NCI-H2107 treated with DMSO at 0.1 percent for 48 hours (cell line): ENCODE results near the gene PPIE.

Source experiments
- DNase-seq: peaks from one replicate; lab custom pipeline; 2025; ENCODE audit not compliant: unreplicated experiment; lab: John Stamatoyannopoulos, UW

The PPIE gene

GRCh38 chr1:39720094-39720999 lies 18.3 kb upstream of the PPIE start:
- DNase-seq: peak; percentile 100

GRCh38 chr1:39721664-39722063 lies 17.0 kb upstream of the PPIE start:
- no peak for DNase-seq

GRCh38 chr1:39722495-39722894 lies 16.2 kb upstream of the PPIE start:
- DNase-seq: no peak

- no peak for DNase-seq
Measured at GRCh38 chr1:39726600-39726999, 12.1 kb upstream of the PPIE start.

- no peak for DNase-seq
Measured at GRCh38 chr1:39727221-39727931, 11.3 kb upstream of the PPIE start.

GRCh38 chr1:39727932-39728317 lies 10.8 kb upstream of the PPIE start:
- DNase-seq: peak; percentile 100

DNA sequence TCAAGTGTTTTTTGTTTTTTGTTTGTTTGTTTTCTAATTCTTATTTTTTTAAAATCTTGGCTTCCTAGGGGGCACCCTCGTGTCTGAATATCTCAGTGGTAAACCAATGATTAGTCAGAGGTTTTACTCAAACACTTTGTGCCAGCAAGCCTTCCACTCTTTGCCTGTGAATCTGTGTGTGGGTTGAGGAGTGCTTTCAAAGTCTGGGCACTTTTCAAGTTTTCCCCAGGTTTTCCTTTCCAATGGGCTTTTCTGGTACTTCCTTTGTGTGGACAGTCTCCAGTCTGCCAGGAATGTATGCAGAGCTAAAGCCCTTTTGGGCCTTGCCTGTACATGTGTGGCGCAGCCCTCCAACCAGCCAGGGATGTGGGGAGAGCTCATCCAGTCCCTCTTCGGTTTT lies 9.7 kb upstream of the PPIE start:
- DNase-seq: no peak

DNA sequence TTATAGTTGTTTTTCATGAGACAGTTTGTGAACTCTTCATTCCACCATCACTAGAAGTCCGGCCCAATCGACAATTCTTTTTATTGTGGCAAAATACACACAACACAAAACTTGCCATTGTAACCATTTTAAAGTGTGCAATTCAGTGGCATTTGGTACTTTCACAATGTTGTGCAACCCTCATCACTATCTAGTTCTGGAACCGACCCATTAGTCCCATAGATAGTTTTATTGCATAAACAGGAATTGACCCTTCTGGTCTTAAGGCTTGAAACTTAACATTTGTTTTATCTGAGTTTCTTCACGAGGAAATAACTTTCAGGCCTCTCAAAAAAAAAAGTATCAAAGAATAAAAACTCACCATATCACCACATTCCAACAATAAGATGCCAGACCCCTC lies 8.8 kb upstream of the PPIE start:
- no peak for DNase-seq

- no peak for DNase-seq
Measured at GRCh38 chr1:39732730-39733129, 6.0 kb upstream of the PPIE start.

- peak; percentile 98 for DNase-seq
Measured at GRCh38 chr1:39733161-39733560, 5.5 kb upstream of the PPIE start.

- DNase-seq: peak; percentile 99
Measured at GRCh38 chr1:39735731-39736130, 3.0 kb upstream of the PPIE start.

DNA sequence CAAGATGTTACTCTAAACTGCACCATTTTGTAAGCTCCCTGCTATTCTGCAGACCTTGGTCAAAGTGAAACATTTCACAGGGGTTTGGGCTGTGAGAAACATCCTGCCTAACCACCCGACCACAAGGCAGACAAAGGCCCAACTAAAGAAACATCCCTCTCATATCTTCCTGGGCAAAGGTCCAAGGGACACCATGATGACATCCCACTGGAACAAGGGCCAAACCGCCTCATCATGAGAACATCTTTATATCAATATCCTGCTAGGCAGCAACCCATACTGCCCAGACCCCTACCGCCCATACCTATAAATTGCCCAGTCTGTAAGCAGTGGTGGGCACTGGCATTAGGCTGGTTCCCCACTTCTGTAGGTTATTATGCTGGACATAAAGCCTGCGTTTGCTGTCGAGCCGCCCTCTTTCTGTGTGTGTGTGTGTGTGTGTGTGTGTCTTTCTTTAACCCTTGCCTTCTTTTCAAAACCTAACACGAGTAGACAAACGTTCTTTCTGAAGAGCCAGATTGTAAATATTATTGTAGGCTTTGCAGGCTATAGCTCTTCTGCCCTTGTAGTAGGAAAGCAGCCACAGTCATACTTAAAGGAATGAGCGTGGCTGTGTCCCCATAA lies 1.0 kb upstream of the PPIE start:
- no peak for DNase-seq

DNA sequence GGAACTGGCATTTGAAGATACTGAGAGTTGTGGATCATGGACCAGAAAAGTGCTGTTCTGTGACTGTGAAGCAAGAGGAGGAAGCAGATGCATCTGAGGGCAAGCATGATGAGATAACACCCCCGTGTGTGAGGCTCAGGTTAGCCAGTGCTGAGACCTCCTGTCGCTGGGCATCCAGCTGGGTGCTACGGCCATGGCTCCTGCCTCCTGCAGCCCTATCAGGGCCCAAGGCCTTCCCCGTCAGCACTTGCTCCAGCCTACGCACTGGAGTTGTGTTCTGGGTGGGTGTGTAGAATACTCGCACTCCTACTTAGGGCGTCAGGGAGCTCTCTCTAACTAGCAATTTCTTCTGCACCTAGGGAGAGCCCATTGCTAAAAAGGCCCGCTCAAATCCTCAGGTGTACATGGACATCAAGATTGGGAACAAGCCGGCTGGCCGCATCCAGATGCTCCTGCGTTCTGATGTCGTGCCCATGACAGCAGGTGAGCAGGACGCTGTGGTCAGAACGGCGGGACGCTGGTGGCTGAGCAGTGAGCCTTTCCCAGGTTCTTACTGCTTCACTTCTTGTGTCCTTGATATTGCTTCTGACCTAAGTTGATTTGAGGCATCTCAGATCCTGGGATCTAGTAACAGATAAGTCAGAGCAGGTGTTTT lies 6.5 kb downstream of the PPIE start:
- no peak for DNase-seq

DNA sequence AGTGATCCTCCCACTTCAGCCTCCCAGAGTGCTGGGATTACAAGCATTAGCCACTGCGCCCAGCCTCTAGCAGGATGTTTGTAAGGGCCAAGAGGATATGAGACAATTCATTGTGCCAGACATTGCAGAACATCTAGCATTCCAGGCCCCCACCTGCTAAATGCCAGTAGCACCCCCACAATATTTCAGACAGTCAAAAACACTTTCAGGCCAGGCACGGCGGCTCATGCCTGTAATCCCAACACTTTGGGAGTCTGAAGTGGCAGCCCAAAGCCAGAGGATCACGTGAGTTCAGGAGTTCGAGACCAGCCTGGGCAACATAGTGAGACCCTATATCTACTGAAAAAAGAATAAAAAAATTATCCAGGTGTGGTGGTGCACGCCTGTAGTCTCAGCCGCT lies 12.9 kb downstream of the PPIE start:
- no peak for DNase-seq

DNA sequence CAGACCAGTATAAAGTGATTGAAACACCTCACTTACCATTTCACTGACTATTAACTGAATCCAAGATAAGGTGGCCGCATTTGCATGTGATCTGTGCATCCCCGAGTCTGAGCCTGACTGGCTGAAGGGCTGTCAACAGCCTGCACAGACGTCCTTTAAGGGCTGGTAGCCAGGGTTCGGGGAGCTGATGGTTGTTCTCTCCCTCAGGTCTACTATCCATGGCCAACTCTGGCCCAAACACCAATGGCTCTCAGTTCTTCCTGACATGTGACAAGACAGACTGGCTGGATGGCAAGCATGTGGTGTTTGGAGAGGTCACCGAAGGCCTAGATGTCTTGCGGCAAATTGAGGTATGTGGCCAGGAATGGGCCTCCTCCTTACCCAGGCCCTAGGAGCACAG lies 14.0 kb downstream of the PPIE start:
- DNase-seq: no peak

- DNase-seq: peak; percentile 100
Measured at GRCh38 chr1:39753132-39754025, 14.7 kb downstream of the PPIE start.

DNA sequence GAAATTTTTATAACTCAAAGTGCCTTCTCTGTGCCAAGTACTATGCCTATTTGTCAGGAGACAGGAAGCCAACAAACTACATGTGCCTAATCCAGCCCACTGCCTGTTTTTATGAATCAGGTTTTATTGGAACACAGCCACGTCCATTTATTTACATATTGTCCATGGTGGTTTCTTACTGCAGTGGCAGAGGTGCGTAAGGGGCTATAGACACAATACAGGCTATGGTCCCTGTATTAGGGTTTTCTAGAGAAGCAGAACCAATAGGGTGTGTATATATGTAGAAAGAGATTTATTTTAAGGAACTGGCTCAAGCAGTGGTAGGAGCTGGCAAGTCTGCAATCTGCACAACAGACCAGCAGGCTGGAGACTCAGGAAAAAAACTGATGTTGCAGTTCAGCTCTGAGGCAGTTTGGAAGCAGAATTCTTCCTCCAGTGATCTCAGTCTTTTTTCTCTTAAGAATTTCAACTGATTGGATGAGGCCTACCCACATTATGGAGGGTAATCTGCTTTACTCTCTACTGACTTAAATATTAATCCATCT lies 15.4 kb downstream of the PPIE start:
- peak; percentile 100 for DNase-seq

- DNase-seq: peak; percentile 98
Measured at GRCh38 chr1:39754906-39755504, 16.3 kb downstream of the PPIE start.

DNA sequence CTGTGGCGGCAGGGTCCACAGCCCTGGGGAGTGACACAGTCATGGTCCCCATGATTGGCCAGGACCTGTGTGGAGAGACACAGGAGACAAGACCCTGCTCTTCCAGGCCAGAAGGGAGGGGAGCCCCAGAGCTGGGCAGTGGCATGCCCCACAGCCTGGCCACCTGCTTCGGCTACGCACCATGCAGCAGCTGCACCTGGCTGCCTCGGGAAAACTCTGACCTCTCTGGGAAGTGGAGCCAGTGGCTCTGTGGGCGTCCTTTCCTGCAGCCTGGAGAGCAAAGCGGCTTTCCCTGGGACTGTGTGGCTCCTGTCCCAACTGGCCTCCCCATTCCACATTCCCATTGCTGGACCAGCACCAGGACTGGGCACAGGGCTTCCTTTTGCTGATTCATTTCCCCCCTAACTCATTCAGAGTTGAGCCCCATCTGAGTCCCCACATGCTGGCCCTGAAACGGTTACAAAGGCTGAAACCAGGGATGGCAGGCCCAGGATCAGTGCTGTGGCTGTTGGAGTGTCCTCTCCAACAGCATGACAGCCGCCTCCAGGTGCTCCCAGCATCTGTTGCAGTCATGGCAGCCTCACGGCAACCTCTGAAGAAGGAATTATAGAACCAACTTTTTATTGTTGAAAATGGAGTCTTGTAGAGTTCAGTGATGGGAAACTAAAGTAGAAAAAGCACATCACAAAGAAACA lies 17.4 kb downstream of the PPIE start:
- DNase-seq: peak; percentile 99
